Measurements from ENCODE around the gene C6orf15.

The C6orf15 gene

DNA sequence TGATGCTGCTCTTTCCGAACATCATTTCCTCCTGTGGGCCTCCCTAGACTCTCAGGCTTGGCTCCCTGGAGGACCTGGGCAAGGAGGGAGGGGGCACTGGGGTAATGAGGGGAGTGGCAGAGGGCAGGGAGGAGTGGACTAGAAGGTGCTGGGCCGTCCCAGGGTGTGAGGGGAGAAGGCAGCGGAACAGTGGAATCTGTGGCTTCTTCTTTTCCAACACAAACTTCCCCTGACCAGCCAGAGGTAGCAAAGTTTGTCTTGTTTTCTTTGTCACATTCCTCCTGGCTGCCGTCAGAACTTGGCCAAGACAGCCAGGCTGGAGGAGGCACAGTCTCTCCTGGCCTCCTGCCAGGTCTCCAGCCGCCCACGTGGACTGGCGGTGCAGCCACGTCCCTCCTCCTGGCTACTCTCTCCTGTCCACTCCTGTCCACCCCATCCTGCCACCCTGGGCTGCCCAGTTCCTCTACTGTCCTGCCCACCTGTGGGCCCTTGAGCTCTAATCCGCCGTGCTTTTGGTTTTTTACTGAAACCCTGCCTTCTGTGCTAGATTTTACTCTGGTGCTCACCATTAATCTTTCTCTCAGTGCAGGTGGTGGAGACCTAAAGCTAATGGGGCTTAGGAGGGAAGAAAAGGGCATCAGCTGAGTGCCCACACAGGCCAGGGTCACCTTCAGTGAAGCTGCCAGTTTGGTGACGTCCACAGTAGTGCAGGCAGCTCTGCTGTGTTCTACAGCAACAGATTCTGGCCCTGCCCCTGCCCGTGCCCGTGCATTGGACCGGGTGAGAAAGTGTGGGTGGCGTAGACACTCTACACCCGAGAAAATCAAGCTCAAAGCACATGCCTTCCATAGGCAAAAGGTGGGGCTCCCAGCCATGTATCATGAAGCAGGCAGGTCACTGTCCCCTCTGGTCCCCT, 10.7 kb upstream of the C6orf15 start:
- DNase-seq (ENCODE audit: low read depth in 1 of 2, low spot score in 1 of 2): no peak

DNA sequence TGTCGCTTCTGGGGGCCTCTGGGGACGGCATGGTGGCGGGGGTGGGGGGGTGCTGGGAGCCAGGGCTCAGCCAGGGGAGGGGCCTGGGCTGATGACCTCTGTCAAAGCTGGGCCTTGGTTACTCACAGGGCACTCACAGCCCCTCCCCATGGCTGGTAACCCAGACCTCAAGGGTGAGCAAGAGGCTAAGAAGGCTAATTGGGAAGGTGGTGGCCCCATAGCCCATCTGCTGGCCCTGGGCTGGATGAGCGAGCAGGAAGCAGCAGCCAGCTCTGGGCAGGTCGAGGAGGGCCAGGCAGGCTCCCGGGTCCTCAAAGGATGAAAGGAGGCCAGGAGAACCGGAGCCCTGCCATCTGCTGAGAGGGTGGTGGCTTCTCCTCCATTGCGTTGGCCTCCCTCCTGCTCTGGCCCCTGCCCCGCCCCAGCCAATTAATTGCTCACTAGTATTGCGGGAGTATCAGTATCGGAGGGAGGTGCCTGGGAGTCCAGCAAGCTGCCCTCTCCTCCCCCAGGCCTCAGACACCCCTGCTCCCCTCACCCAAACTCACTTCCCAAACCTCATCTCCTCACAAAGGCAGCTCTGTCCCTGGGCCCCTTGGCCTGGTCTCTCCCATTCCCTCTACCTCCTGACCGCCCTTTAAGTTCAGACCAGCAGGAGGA, 8.9 kb upstream of the C6orf15 start:
- TF ChIP-seq, protein P1, sequence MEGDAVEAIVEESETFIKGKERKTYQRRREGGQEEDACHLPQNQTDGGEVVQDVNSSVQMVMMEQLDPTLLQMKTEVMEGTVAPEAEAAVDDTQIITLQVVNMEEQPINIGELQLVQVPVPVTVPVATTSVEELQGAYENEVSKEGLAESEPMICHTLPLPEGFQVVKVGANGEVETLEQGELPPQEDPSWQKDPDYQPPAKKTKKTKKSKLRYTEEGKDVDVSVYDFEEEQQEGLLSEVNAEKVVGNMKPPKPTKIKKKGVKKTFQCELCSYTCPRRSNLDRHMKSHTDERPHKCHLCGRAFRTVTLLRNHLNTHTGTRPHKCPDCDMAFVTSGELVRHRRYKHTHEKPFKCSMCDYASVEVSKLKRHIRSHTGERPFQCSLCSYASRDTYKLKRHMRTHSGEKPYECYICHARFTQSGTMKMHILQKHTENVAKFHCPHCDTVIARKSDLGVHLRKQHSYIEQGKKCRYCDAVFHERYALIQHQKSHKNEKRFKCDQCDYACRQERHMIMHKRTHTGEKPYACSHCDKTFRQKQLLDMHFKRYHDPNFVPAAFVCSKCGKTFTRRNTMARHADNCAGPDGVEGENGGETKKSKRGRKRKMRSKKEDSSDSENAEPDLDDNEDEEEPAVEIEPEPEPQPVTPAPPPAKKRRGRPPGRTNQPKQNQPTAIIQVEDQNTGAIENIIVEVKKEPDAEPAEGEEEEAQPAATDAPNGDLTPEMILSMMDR (IDR thresholded peaks at IDR 0.05; ENCODE audit: insufficient read depth, low read length): no peak
- no peak for TF ChIP-seq GABPA (IDR thresholded peaks at IDR 0.05; ENCODE audit: low read depth)
- TF ChIP-seq, protein P2, sequence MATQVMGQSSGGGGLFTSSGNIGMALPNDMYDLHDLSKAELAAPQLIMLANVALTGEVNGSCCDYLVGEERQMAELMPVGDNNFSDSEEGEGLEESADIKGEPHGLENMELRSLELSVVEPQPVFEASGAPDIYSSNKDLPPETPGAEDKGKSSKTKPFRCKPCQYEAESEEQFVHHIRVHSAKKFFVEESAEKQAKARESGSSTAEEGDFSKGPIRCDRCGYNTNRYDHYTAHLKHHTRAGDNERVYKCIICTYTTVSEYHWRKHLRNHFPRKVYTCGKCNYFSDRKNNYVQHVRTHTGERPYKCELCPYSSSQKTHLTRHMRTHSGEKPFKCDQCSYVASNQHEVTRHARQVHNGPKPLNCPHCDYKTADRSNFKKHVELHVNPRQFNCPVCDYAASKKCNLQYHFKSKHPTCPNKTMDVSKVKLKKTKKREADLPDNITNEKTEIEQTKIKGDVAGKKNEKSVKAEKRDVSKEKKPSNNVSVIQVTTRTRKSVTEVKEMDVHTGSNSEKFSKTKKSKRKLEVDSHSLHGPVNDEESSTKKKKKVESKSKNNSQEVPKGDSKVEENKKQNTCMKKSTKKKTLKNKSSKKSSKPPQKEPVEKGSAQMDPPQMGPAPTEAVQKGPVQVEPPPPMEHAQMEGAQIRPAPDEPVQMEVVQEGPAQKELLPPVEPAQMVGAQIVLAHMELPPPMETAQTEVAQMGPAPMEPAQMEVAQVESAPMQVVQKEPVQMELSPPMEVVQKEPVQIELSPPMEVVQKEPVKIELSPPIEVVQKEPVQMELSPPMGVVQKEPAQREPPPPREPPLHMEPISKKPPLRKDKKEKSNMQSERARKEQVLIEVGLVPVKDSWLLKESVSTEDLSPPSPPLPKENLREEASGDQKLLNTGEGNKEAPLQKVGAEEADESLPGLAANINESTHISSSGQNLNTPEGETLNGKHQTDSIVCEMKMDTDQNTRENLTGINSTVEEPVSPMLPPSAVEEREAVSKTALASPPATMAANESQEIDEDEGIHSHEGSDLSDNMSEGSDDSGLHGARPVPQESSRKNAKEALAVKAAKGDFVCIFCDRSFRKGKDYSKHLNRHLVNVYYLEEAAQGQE (IDR thresholded peaks at IDR 0.05; ENCODE audit: insufficient replicate concordance, low read depth): no peak
- TF ChIP-seq POLR2AphosphoS5 (IDR thresholded peaks at IDR 0.05; ENCODE audit: low read depth): no peak
- TF ChIP-seq SPI1 (IDR thresholded peaks at IDR 0.05; ENCODE audit: borderline replicate concordance, low read depth): no peak
- DNase-seq (ENCODE audit: low read depth in 1 of 2, low spot score in 1 of 2): no peak
- no peak overlapping the region for H3K4me3 ChIP-seq (replicated peaks; ENCODE audit: insufficient read depth, low read length)
- H3K27ac ChIP-seq (replicated peaks): no peak overlapping the region
- H3K27me3 ChIP-seq (ENCODE audit: insufficient read depth, poor library complexity, severe bottlenecking): no peaks in the 10 kb centered on the region

More for the DNA sequence above, 10.7 kb upstream of the C6orf15 start:
- TF ChIP-seq GABPA (IDR thresholded peaks at IDR 0.05; ENCODE audit: low read depth): no peak
- TF ChIP-seq, protein P2 (IDR thresholded peaks at IDR 0.05; ENCODE audit: insufficient replicate concordance, low read depth): no peak
- TF ChIP-seq, protein P1 (IDR thresholded peaks at IDR 0.05; ENCODE audit: insufficient read depth, low read length): no peak
- no peak for TF ChIP-seq SPI1 (IDR thresholded peaks at IDR 0.05; ENCODE audit: borderline replicate concordance, low read depth)
- TF ChIP-seq POLR2AphosphoS5 (IDR thresholded peaks at IDR 0.05; ENCODE audit: low read depth): no peak
- Histone ChIP-seq H3K4me3 (replicated peaks; ENCODE audit: insufficient read depth, low read length) (no peak overlapping the region), H3K27ac (replicated peaks) (no peak overlapping the region), H3K27me3 (ENCODE audit: insufficient read depth, poor library complexity, severe bottlenecking) (no peaks in the 10 kb centered on the region)

DNA sequence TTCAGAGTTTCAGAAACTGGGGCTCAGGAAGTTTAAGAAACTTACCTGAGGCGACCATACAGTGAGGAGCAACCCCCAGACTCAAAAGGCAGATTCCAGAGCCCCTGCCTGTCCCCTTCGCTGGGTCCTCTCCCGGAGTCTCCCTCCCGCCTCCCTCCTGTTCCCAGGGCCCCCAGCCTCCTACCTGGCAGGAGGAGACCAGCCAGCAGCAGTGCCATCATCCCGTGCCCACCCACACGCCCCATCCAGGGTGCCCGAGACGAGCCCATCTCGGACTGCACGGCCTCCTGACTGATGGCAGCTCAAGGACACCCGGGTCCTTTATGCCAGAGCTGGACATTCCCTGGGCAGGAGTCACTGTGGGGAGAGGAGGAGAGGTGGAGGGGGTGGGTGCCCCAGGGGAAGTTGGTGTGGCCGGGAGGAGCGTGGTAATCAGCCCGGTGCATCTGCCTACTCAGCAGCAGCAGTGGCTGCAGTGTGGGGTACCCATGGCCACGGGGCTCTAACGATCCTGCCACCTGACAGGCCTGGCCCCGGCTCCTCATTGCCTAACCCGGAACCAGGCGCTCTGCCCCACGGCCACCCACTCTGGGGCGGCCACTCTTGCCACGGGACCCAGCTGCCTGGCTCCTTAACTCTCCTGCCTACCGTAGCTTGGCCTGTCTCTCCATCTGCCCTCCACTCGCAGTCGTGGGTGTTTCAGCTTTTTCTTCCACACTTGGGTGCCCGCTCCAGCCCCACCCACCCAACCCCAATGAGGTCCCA, 8.0 kb upstream of the C6orf15 start, which contains the start of gene CDSN:
CDSN (minus strand) TSS at position 296 of the 765 bp plus-strand sequence; CDS start at position 269, 27 bp downstream.
- DNase-seq (ENCODE audit: low read depth in 1 of 2, low spot score in 1 of 2): no peak
- no peak within 1 kb of the TSS for H3K4me3 ChIP-seq (replicated peaks; ENCODE audit: insufficient read depth, low read length)
- TF ChIP-seq SPI1 (IDR thresholded peaks at IDR 0.05; ENCODE audit: borderline replicate concordance, low read depth) (no peak), POLR2AphosphoS5 (IDR thresholded peaks at IDR 0.05; ENCODE audit: low read depth) (no peak), GABPA (IDR thresholded peaks at IDR 0.05; ENCODE audit: low read depth) (no peak)
- TF ChIP-seq, protein P1 (IDR thresholded peaks at IDR 0.05; ENCODE audit: insufficient read depth, low read length): no peak
- TF ChIP-seq, protein P2 (IDR thresholded peaks at IDR 0.05; ENCODE audit: insufficient replicate concordance, low read depth): no peak
- H3K27ac ChIP-seq (replicated peaks): no peak within 1 kb of the TSS
- H3K27me3 ChIP-seq (ENCODE audit: insufficient read depth, poor library complexity, severe bottlenecking): no peaks in the 10 kb centered on the region

Measured in HL-60 (cell line).